Measurements from ENCODE around the gene LCN6. TPM values are rescaled to one million over a fixed set of nuclear protein-coding genes. Genes with fewer than 3 reads are reported as not detected.

The LCN6 gene
- total and polyA plus RNA-seq, 9 of the 15 experiments (the other 6 are each of a cell fraction or from before 2014, with no cell fraction given): 0.10 to 0.45 (median 0.37) TPM; not detected in 5

DNA sequence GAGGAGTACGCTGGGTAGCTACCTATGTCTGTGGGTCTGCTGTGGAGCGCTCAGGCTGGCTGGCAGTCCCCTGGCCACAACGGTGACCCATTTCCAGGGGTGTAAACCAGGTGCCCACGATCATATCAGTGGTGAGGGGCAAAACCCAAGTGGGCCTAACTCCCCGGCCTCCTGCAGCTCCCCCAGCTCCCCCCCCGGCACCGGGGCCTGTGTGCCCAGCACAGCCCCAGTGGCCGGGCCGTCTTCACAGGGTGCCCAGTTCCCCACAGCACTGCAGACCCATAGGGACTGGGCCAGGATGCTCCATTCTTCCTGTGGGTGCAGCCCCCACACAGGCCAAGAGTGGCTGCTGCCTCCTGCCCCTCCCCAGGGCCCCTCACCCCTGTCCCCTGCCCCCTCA, 10.7 kb upstream of the LCN6 start:
- no peak for DNase-seq (ENCODE audit: extremely low read depth in 1 of 4, low spot score in 3 of 4)
- in situ Hi-C loops (cut with MboI): no loop called here
- no peak overlapping the region for H3K4me2 ChIP-seq (ENCODE audit: insufficient read depth, low read length)

More for the DNA sequence above, 10.7 kb upstream of the LCN6 start:
- Histone ChIP-seq H3K27ac (ENCODE audit: extremely low read depth, low read depth, low read length) (no peak overlapping the region), H3K36me3 (ENCODE audit: control insufficient read depth, insufficient read depth, low read length) (no peaks in the 10 kb centered on the region), H3K4me3 (no peak overlapping the region), H2AFZ (ENCODE audit: low read depth, low read length) (no peak overlapping the region), H4K20me1 (replicated peaks; ENCODE audit: control insufficient read depth, insufficient read depth, low read length) (no peaks in the 10 kb centered on the region), H3K27me3 (ENCODE audit: control insufficient read depth in 2 of 2, insufficient read depth in 2 of 2, low read length in 2 of 2) (no peaks in the 10 kb centered on the region), H3K4me1 (replicated peaks in 1 of 2; ENCODE audit: control insufficient read depth in 2 of 2, insufficient read depth in 2 of 2, low read length in 2 of 2) (peaks cover 6 to 78% of the 10 kb centered on the region in 2 experiments; a peak in 4 of 5 replicates), H3K9me1 (ENCODE audit: control insufficient read depth, insufficient read depth, low read length) (no peaks in the 10 kb centered on the region), H3K9ac (ENCODE audit: insufficient read depth in 1 of 2, low read depth in 2 of 2, low read length in 2 of 2) (no peak overlapping the region), H3K79me2 (ENCODE audit: control insufficient read depth, insufficient read depth, low read length) (no peaks in the 10 kb centered on the region), H3K9me3 (replicated peaks; ENCODE audit: control insufficient read depth, insufficient read depth, low read depth, low read length) (peaks cover 7% of the 10 kb centered on the region)
- TF ChIP-seq NONO (IDR thresholded peaks at IDR 0.05; ENCODE audit: low read depth in 2 of 2, low read length in 1 of 2) (no peak), HOXB6 (CRISPR knock-in tag; IDR thresholded peaks at IDR 0.05; ENCODE audit: borderline replicate concordance) (no peak), ASH1L (IDR thresholded peaks at IDR 0.05; ENCODE audit: borderline replicate concordance, low read depth, partially characterized antibody) (no peak), MEF2A (IDR thresholded peaks at IDR 0.05; ENCODE audit: control insufficient read depth, low read depth, low read length) (no peak), NFXL1 (CRISPR knock-in tag; IDR thresholded peaks at IDR 0.05) (no peak), ZBTB17 (CRISPR knock-in tag; IDR thresholded peaks at IDR 0.05) (no peak), TFAM (CRISPR knock-in tag; conservative IDR thresholded peaks at IDR 0.05) (no peak), CEBPG (CRISPR knock-in tag; IDR thresholded peaks at IDR 0.05) (no peak), CEBPG (tag; conservative IDR thresholded peaks at IDR 0.05 in 1 of 2, IDR thresholded peaks at IDR 0.05 in 1 of 2) (no peak), POLR2AphosphoS2 (IDR thresholded peaks at IDR 0.05; ENCODE audit: low read length) (no peak), HIVEP1 (CRISPR knock-in tag; IDR thresholded peaks at IDR 0.05) (no peak), STAG1 (CRISPR knock-in tag; IDR thresholded peaks at IDR 0.05; ENCODE audit: borderline replicate concordance) (no peak), ZNF57 (CRISPR knock-in tag; IDR thresholded peaks at IDR 0.05) (no peak), MED1 (CRISPR knock-in tag; IDR thresholded peaks at IDR 0.05; ENCODE audit: borderline replicate concordance) (no peak), NR2F6 (CRISPR knock-in tag; IDR thresholded peaks at IDR 0.05) (no peak)
- TF ChIP-seq, protein P1, sequence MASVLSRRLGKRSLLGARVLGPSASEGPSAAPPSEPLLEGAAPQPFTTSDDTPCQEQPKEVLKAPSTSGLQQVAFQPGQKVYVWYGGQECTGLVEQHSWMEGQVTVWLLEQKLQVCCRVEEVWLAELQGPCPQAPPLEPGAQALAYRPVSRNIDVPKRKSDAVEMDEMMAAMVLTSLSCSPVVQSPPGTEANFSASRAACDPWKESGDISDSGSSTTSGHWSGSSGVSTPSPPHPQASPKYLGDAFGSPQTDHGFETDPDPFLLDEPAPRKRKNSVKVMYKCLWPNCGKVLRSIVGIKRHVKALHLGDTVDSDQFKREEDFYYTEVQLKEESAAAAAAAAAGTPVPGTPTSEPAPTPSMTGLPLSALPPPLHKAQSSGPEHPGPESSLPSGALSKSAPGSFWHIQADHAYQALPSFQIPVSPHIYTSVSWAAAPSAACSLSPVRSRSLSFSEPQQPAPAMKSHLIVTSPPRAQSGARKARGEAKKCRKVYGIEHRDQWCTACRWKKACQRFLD (CRISPR knock-in tag; IDR thresholded peaks at IDR 0.05): no peak
- intact Hi-C loops (cut with micrococcal nuclease): no loop called here
- POLR2A ChIA-PET: interaction anchor here (1.0 to 2.6 kb wide), 2 partner anchors 12 to 30 kb away, joined by 3 to 11 read pairs; no protein-coding TSS in a partner anchor
- CTCF ChIA-PET (ENCODE audit: low intra/inter-chr PET ratio): no interaction called here
- FAIRE-seq (no peak), ATAC-seq (no peak)
- no TSS peak for BruUV-seq (replicated peaks)
- WGBS (ENCODE audit: insufficient coverage, low coverage, missing lambda C conversion rate): 56% methylated on average over 8 of the region's 9 CpGs

Data from K562 (cell line).